ENCODE measurements around the gene MGAT4B. TPM values are rescaled to one million over a fixed set of nuclear protein-coding genes. Genes with fewer than 3 reads are reported as not detected.

Gene MGAT4B
- total RNA-seq, 1 donor from 2014 or later = 207 TPM

DNA sequence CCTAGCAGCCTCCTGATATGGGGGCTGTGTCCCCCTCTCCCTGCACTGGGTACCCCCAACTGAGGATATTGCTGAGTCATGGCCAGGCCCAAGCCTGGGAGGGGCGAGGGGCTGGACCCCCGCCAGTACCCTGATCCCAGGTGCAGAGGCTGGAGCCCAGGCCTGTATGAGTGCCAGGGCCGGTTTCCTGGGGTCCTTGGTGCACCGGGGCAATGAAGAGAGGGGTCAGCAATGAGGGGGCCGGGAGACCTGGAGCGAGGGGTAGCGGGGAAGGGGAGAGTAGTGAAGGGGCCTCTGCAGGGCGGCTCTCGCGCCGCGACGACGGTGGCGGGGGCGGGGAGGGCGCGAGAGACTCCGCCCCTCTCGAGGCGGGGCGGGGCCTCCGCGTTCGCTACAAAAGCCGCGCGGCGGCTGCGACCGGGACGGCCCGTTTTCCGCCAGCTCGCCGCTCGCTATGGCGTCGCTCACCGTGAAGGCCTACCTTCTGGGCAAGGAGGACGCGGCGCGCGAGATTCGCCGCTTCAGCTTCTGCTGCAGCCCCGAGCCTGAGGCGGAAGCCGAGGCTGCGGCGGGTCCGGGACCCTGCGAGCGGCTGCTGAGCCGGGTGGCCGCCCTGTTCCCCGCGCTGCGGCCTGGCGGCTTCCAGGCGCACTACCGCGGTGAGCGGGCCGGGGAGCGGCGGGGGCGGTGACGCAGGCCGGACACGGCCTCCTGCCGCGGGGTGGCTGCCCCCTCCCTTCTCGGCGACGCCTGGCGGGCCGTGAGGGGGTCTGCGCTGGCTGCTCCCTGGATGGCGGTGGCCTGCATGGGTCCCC lies 14.0 kb upstream of the MGAT4B start, which contains the start of gene SQSTM1:
Gene SQSTM1, plus strand, starts transcription at position 423 of the 815 bp plus-strand sequence. Its CDS starts 32 bp downstream, at position 455.
- peak in 1 of 2 donors; percentile 84 for DNase-seq (ENCODE audit: low spot score in 2 of 2)
- H3K27ac ChIP-seq = peak within 1 kb of the TSS; percentile 98 to 100
- H3K27me3 ChIP-seq = no peaks in the 10 kb centered on the region
- H3K4me1 ChIP-seq = peaks cover 34 to 53% of the 10 kb centered on the region in 2 donors
- intact Hi-C loops (cut with DNase I) = loop anchor here (2.0 to 5.0 kb wide), 2 partner anchors 37 to 198 kb away; partner anchors contain the start of genes HNRNPH1 and MRNIP
- H3K9me3 ChIP-seq = no peaks in the 10 kb centered on the region
- TF ChIP-seq, protein P1, sequence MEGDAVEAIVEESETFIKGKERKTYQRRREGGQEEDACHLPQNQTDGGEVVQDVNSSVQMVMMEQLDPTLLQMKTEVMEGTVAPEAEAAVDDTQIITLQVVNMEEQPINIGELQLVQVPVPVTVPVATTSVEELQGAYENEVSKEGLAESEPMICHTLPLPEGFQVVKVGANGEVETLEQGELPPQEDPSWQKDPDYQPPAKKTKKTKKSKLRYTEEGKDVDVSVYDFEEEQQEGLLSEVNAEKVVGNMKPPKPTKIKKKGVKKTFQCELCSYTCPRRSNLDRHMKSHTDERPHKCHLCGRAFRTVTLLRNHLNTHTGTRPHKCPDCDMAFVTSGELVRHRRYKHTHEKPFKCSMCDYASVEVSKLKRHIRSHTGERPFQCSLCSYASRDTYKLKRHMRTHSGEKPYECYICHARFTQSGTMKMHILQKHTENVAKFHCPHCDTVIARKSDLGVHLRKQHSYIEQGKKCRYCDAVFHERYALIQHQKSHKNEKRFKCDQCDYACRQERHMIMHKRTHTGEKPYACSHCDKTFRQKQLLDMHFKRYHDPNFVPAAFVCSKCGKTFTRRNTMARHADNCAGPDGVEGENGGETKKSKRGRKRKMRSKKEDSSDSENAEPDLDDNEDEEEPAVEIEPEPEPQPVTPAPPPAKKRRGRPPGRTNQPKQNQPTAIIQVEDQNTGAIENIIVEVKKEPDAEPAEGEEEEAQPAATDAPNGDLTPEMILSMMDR (IDR thresholded peaks at IDR 0.05) = peak in 1 of 3 experiments; percentile 50
- H3K4me3 ChIP-seq = peak within 1 kb of the TSS; percentile 84 to 98
- peaks cover 30 to 33% of the 10 kb centered on the region in 2 donors for H3K36me3 ChIP-seq

DNA sequence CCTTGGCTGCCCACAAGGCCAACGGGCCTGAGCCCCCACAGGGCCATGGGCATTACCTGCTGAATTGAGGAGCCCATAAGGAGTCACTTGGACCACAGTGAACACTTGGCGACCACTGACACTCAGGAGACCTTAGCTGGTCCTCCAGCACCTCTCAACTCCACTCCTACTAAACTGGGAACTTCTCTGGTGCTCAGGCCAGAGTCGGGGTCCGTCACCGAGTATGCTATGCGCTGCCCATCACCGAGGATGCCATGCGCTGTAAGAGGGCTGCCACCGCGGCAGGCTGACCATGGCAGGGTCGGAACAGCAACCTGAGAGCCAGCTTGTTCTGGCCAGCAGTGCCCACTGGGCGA lies 13.4 kb upstream of the MGAT4B start:
- Histone ChIP-seq H3K4me1 (peaks cover 34 to 53% of the 10 kb centered on the region in 2 donors), H3K27me3 (no peaks in the 10 kb centered on the region), H3K36me3 (peaks cover 25 to 27% of the 10 kb centered on the region in 2 donors), H3K9me3 (no peaks in the 10 kb centered on the region), H3K4me3 (peak overlapping the region; percentile 84 to 98), H3K27ac (peak overlapping the region; percentile 98 to 100)
- no peak for DNase-seq (ENCODE audit: low spot score in 2 of 2)
- intact Hi-C loops (cut with DNase I) = loop anchor here (2.0 to 5.0 kb wide), 2 partner anchors 37 to 197 kb away; partner anchors contain the start of genes HNRNPH1 and MRNIP
- TF ChIP-seq, protein P1 (IDR thresholded peaks at IDR 0.05) = no peak

DNA sequence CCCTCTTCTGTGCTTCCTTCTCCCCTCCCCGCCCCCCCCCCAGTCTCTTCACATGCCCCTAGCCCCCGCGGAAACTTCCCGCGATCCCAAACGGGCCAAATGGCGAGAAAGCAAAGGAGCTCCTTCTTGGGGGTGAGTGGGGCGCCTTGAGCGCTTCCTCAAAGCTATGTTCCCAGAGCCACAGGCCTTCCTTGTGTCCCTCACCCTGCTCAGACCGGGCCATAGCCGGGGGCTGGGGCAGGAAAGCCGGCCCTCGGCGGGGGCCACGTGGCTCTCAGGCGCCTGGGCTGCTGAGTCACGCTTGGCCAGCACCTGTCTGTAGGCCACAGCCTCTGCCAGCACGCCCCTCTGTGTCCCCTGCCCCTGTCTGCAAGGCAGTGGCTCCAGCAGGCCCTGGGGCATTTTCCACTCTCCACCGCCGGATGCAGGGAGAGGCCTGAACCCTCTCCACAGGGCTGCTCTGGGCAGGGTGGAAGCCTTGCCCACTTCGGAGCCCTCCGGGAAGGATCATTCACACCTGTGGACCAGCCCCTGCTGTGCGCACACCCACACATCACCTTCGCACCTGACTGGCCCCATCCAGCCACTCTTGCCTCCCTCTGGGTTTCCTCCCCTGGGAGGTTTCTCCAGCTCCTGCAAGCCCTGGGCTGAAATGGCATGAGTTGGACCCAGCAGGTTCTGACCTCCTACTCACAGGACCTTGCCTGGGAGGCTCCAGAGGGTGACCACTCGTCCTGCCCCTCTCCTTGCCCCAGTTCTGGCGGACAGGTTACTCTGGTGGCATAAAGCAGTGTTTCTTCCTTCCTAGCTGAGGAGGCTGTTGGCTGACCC lies 12.8 kb upstream of the MGAT4B start:
- Histone ChIP-seq H3K4me3 (peak overlapping the region; percentile 84 to 98), H3K4me1 (peaks cover 34 to 50% of the 10 kb centered on the region in 2 donors), H3K27ac (peak overlapping the region; percentile 98 to 100), H3K9me3 (no peaks in the 10 kb centered on the region), H3K27me3 (no peaks in the 10 kb centered on the region), H3K36me3 (peaks cover 19 to 21% of the 10 kb centered on the region in 2 donors)
- peak; percentile 42 to 82 for DNase-seq (ENCODE audit: low spot score in 2 of 2)
- intact Hi-C loops (cut with DNase I) = loop anchor here (1.0 to 5.0 kb wide), 7 partner anchors 12 to 262 kb away; partner anchors contain the start of genes CANX, HNRNPH1, MAML1 and MRNIP
- TF ChIP-seq, protein P1 (IDR thresholded peaks at IDR 0.05) = no peak

DNA sequence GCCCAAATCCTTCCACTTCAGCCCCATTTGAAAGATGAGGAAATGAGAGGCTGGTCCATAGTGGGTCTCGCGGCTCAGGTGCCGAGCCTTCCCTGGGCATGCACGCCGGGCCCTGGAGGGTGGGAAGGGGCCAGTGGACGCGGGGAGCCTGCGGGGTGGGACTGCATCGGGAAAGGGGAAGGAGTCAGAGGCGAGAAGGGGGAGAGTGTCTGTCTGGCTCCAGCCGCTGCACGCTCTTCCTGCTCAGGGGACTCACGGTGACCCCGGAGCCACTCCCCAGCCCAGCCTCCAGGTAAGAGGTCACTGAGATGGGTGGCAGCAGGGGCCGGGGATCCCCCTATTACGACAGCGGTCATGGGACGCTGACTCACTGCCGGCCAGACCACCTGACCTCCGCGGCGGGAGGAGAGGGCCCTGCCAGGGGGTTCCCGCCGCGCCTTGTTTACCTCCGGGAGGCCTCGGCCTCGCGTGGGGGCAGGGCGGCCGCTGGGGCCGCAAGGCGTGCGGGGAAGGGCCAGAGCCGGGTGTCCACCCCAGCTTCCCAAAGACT lies 12.2 kb upstream of the MGAT4B start:
- Histone ChIP-seq H3K9me3 (no peaks in the 10 kb centered on the region), H3K27ac (peak overlapping the region; percentile 98 to 100), H3K4me3 (peak overlapping the region; percentile 84 to 98), H3K27me3 (no peaks in the 10 kb centered on the region), H3K4me1 (peaks cover 30 to 43% of the 10 kb centered on the region in 2 donors), H3K36me3 (peaks cover 12 to 15% of the 10 kb centered on the region in 2 donors)
- peak; percentile 88 to 96 for DNase-seq (ENCODE audit: low spot score in 2 of 2)
- intact Hi-C loops (cut with DNase I) = loop anchor here (1.0 to 5.0 kb wide), 5 partner anchors 12 to 262 kb away; partner anchors contain the start of genes CANX and MAML1
- TF ChIP-seq, protein P1 (IDR thresholded peaks at IDR 0.05) = no peak
